Adrenal gland (tissue), 12 donors: ENCODE measurements around the gene GIMAP7. TPM values are rescaled to one million over a fixed set of nuclear protein-coding genes. Genes with fewer than 3 reads are reported as not detected.
"Not testable (repeated sequence)": the region's sequence is repeated elsewhere in the genome, so short reads cannot be mapped to it uniquely, and the experiment has no call there.

Source experiments
- DNase-seq, 7 donors: peaks; one replicate each; pipeline ENCODE4 v3.0.0-alpha.2; 2019 to 2020
- H3K27ac ChIP-seq, 5 donors: fragments of 200-600 bp; sonication (generic) in 4 of 5; 1 replicate in 3 of 5; 2 replicates in 2 of 5; pipeline versions ENCODE4 v1.5.1 to v1.8.0; 2016 to 2020; ENCODE audit warnings: mild to moderate bottlenecking in 1 of 5
- H3K27me3 ChIP-seq: fragments of 200-600 bp; 2 replicates; pipeline ENCODE4 v1.8.0; 2021
- H3K36me3 ChIP-seq, 2 donors: fragments of 200-600 bp; replicated peaks in 1 of 2; 1 replicate in 1 of 2; 2 replicates in 1 of 2; pipeline versions ENCODE4 v1.5.1 to v1.8.0; 2018 to 2022
- H3K4me1 ChIP-seq, 2 donors: fragments of 200-600 bp; replicated peaks in 1 of 2; 1 replicate in 1 of 2; 2 replicates in 1 of 2; pipeline versions ENCODE4 v1.5.1 to v1.8.0; 2018 to 2021
- H3K4me3 ChIP-seq, 4 donors: fragments of 200-600 bp; sonication (generic) in 3 of 4; one replicate each; pipeline ENCODE4 v1.5.1; 2016 to 2018
- H3K9me3 ChIP-seq, 3 donors: fragments of 200-600 bp; sonication (generic) in 1 of 3; replicated peaks in 1 of 3; 1 replicate in 2 of 3; 2 replicates in 1 of 3; pipeline versions ENCODE4 v1.5.1 to v1.8.0; 2016 to 2021
- POLR2A ChIP-seq, 2 donors: fragments of 450-650 bp; IDR thresholded peaks; one replicate each; pipeline ENCODE4 v1.6.1; 2017; ENCODE audit warnings: antibody characterized with exemption in 2 of 2, mild to moderate bottlenecking in 2 of 2, moderate library complexity in 1 of 2
- WGBS, 4 donors: extraction: QIAGEN DNeasy Blood & Tissue Kit in 2 of 4; methylation state at CpG; one replicate each; pipeline versions ENCODE4 v1.1.5 to v1.1.7; 2013 to 2017; 5-methylcytosine and 5-hydroxymethylcytosine counted together
- intact Hi-C, 2 donors: fragments of 100-400 bp; cut with DNase I; formaldehyde crosslinking; loops; one replicate each; pipeline versions ENCODE4 v1.14.1 to v1.15.0; 2022 to 2023
- polyA plus RNA-seq, 3 donors: library from polyadenylated mRNA; stranded (reverse); fragments of 200-250 nt in 2 of 3; fragments of 350-450 nt in 1 of 3; fragmentation: Illumina TruSeq in 1 of 3; extraction: RNeasy Lipid Tissue Mini Kit (QIAGEN cat#74804) in 1 of 3; gene quantifications; one replicate each; pipeline ENCODE4 v1.2.3, GENCODE V29; 2013 to 2014
- total RNA-seq, 9 donors: library from RNA; depleted of rRNA in 4 of 9; stranded (reverse); fragments of >200 nt in 4 of 9; fragments of 120-200 nt in 1 of 9; fragmentation: NEBNext Ultra II Directional in 1 of 9; extraction: Animal tissue kit (Norgen Biotek cat#: 25700) in 1 of 9; gene quantifications; one replicate each; pipeline versions ENCODE4 v1.1.0 to v1.2.4, GENCODE V29; 2013 to 2023
- TF ChIP-seq, protein P1 (sequence below), 6 experiments: fragments of 450-650 bp in 4 of 6; fragments of 200-600 bp in 2 of 6; sonication (generic) in 1 of 6; IDR thresholded peaks; 1 replicate in 5 of 6; 2 replicates in 1 of 6; pipeline versions ENCODE4 v1.5.1 to v1.8.0; 2016 to 2021; ENCODE audit warnings: antibody characterized with exemption in 6 of 6, mild to moderate bottlenecking in 2 of 6, moderate library complexity in 1 of 6
- donor health status: healthy with polysubstance abuse.
- donor health status: Bipolar disorder and iron deficiency.
- donor health status: DM: yes; HTN: yes; CAD: no.
- donor health status: DM: no; HTN: no; CAD: no.
- donor health status: DM: no; HTN: no; CAD: no.
- donor health status: DM: yes; HTN: yes; CAD: no.

GIMAP7 gene
- total and polyA plus RNA-seq, 12 donors = 4.2 to 39.3 (median 18.8) TPM

DNA sequence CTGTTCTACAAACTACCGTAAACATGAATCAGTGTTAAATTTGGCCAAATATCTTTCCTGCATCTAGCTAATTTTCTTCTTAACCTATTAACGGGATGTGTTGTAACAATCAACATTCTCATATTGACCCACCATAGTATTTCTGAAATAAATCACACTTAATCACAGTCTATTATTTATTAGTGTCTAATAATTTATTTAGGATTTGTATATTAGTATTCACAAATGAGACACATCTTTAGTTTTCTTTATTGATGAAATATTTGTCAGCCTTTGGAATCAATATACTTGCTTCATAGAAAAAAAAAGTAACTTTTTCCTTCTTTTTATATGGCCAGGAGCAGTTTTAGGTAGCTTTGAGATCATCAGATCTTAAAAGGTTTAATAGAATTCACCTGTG is 4.6 kb downstream of the GIMAP7 start:
- intact Hi-C loops = no loop called here
- H3K4me3 ChIP-seq = no peak overlapping the region
- WGBS, 4 donors = 40 to 64% (median 58%) methylated on average over 2 of the region's 2 CpGs

DNA sequence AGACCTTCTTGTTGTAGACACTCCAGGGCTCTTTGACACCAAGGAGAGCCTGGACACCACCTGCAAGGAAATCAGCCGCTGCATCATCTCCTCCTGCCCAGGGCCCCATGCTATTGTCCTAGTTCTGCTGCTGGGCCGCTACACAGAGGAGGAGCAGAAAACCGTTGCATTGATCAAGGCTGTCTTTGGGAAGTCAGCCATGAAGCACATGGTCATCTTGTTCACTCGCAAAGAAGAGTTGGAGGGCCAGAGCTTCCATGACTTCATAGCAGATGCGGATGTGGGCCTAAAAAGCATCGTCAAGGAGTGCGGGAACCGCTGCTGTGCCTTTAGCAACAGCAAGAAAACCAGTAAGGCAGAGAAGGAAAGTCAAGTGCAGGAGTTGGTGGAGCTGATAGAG is 5.5 kb downstream of the GIMAP7 start:
- TF ChIP-seq, protein P1, sequence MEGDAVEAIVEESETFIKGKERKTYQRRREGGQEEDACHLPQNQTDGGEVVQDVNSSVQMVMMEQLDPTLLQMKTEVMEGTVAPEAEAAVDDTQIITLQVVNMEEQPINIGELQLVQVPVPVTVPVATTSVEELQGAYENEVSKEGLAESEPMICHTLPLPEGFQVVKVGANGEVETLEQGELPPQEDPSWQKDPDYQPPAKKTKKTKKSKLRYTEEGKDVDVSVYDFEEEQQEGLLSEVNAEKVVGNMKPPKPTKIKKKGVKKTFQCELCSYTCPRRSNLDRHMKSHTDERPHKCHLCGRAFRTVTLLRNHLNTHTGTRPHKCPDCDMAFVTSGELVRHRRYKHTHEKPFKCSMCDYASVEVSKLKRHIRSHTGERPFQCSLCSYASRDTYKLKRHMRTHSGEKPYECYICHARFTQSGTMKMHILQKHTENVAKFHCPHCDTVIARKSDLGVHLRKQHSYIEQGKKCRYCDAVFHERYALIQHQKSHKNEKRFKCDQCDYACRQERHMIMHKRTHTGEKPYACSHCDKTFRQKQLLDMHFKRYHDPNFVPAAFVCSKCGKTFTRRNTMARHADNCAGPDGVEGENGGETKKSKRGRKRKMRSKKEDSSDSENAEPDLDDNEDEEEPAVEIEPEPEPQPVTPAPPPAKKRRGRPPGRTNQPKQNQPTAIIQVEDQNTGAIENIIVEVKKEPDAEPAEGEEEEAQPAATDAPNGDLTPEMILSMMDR (IDR thresholded peaks at IDR 0.05) = no peak
- no peak for TF ChIP-seq POLR2A (IDR thresholded peaks at IDR 0.05)
- Histone ChIP-seq H3K27me3 (no peaks in the 10 kb centered on the region), H3K9me3 (no peaks in the 10 kb centered on the region), H3K4me1 (no peaks in the 10 kb centered on the region), H3K4me3 (no peak overlapping the region), H3K36me3 (no peaks in the 10 kb centered on the region), H3K27ac (no peak overlapping the region)
- WGBS, 4 donors = 72 to 81% (median 74%) methylated on average over 8 of the region's 8 CpGs
- DNase-seq = no peak
- intact Hi-C loops = no loop called here

More for the DNA sequence above, 4.6 kb downstream of the GIMAP7 start:
- Histone ChIP-seq H3K27me3 (no peaks in the 10 kb centered on the region), H3K36me3 (no peaks in the 10 kb centered on the region), H3K4me1 (no peaks in the 10 kb centered on the region), H3K9me3 (no peaks in the 10 kb centered on the region), H3K27ac (peak overlapping the region in 1 of 5 donors; percentile 6)
- no peak for TF ChIP-seq POLR2A (IDR thresholded peaks at IDR 0.05)
- TF ChIP-seq, protein P1 (IDR thresholded peaks at IDR 0.05) = no peak
- no peak for DNase-seq

DNA sequence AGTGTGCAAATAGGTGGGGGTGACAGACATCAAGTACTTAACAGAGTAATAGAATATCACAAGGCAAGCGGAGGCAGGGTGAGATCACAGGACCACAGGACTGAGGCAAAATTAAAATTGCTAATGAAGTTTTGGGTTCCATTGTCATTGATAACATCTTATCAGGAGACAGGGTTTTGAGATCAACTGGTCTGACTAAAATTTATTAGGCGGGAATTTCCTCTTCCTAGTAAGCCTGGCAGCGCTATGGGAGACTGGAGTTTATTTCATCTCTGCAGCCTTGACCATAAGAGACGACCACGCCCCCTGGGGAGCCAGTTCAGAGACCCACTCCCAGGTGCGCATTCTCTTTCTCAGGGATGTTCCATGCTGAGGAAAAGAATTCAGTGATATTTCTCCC is 8.3 kb downstream of the GIMAP7 start:
- H3K4me3 ChIP-seq, H3K36me3 ChIP-seq, H3K27ac ChIP-seq, H3K9me3 ChIP-seq, intact Hi-C loops, DNase-seq, H3K4me1 ChIP-seq, H3K27me3 ChIP-seq: not testable (repeated sequence)
- WGBS, 4 donors = 47 to 67% (median 59%) methylated on average over 6 of the region's 6 CpGs

DNA sequence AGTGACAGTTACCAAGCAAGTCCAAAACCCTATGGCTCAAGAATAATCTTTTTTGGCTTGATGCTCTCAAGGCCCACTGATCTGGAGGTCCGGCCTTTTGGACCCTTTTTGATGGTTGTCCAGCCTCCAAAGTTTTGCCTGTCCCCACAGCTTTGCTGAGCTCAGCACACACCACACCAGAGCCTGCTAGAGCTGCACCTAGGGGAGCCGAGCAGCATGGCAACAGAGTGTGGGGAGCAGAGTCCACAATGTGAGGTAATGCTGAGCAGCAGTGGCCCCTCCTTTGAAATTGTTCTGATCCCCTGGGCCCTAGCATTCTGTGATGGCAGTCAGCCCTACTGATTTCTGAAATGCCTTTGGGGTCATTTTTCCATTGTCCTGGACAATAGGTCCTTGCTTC is 9.3 kb downstream of the GIMAP7 start:
- intact Hi-C loops = no loop called here
- Histone ChIP-seq H3K4me1 (no peaks in the 10 kb centered on the region), H3K27me3 (no peaks in the 10 kb centered on the region), H3K27ac (no peak overlapping the region), H3K4me3 (no peak overlapping the region), H3K36me3 (no peaks in the 10 kb centered on the region), H3K9me3 (no peaks in the 10 kb centered on the region)
- no peak for TF ChIP-seq POLR2A (IDR thresholded peaks at IDR 0.05)
- TF ChIP-seq, protein P1 (IDR thresholded peaks at IDR 0.05) = no peak
- WGBS, 4 donors = 29 to 72% (median 34%) methylated on average over 2 of the region's 2 CpGs
- no peak for DNase-seq

DNA sequence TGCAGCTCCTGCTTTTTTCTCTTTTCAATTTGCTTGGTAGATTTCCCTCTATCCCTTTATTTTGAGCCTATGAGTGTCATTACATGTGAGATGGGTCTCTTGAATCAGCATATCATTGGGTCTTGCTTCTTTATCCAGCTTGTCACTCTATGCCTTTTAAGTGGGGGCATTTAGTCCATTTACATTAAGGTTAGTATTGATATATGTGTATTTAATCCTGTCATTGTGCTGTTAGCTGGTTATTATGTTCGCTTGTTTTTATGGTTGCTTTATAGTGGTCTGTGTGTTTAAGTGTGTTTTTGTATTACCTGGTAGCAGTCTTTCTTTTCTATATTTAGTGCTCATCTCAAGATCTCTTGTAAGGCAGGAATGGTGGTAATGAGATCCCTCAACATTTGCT is 17.0 kb downstream of the GIMAP7 start:
- no peaks in the 10 kb centered on the region for H3K36me3 ChIP-seq
- H3K4me3 ChIP-seq = no peak overlapping the region
- H3K9me3 ChIP-seq = no peaks in the 10 kb centered on the region
- intact Hi-C loops = no loop called here
- 73 to 94% (median 86%) methylated on average over 1 of the region's 1 CpG for WGBS, 4 donors
- no peak overlapping the region for H3K27ac ChIP-seq
- no peaks in the 10 kb centered on the region for H3K4me1 ChIP-seq
- no peak for DNase-seq
- TF ChIP-seq, protein P1 (IDR thresholded peaks at IDR 0.05) = no peak
- no peak for TF ChIP-seq POLR2A (IDR thresholded peaks at IDR 0.05)
- no peaks in the 10 kb centered on the region for H3K27me3 ChIP-seq
